Stomach (tissue), 4 donors: ENCODE results near the gene RASGRP4.

Source experiments
- CTCF ChIP-seq, 7 experiments: fragments of 450-650 bp in 4 of 7; fragments of 200-600 bp in 3 of 7; sonication (generic) in 3 of 7; IDR thresholded peaks; one replicate each; pipeline ENCODE4 v1.5.1; 2016 to 2019; ENCODE audit warnings: antibody characterized with exemption in 7 of 7, control low read depth in 2 of 7, mild to moderate bottlenecking in 1 of 7
- EP300 ChIP-seq: sonication (generic); formaldehyde crosslinking; IDR thresholded peaks from one replicate; pipeline ENCODE4 v1.6.1; 2017; ENCODE audit warnings: antibody characterized with exemption
- POLR2A ChIP-seq, 4 donors: fragments of 450-650 bp; IDR thresholded peaks; one replicate each; pipeline ENCODE4 v1.6.1; 2016; ENCODE audit warnings: antibody characterized with exemption in 4 of 4, control low read depth in 2 of 4, mild to moderate bottlenecking in 1 of 4, moderate library complexity in 1 of 4
- POLR2AphosphoS5 ChIP-seq, 3 donors: sonication (generic); formaldehyde crosslinking; IDR thresholded peaks; one replicate each; pipeline ENCODE4 v1.6.1; 2016; ENCODE audit warnings: antibody characterized with exemption in 3 of 3

- no peak for TF ChIP-seq CTCF (IDR thresholded peaks at IDR 0.05)
- no peak for TF ChIP-seq POLR2A (IDR thresholded peaks at IDR 0.05)
- TF ChIP-seq POLR2AphosphoS5 (IDR thresholded peaks at IDR 0.05), result no peak
- no peak for TF ChIP-seq EP300
Observed at GRCh38 chr19:38389957-38390924, 35.8 kb downstream of the RASGRP4 start.
